AG04449 (cell line): ENCODE data around the gene IKZF2.
A peak's percentile ranks its signal among the peaks of the same experiment; 100 is the strongest.

Source experiments
- CTCF ChIA-PET: fragments of 350-600 bp; formaldehyde crosslinking; extraction: SDS; loops from one replicate; lab custom pipeline; 2021; ENCODE audit warnings: antibody characterized with exemption; lab: Yijun Ruan, JAX
- POLR2A ChIA-PET: fragments of 400-600, 350-600 bp; formaldehyde crosslinking; extraction: SDS; loops from one replicate; lab custom pipeline; 2020; ENCODE audit warnings: antibody characterized with exemption, inconsistent platforms; lab: Yijun Ruan, JAX
- DNase-seq: peaks from one replicate; pipeline ENCODE4 v3.0.0-alpha.2; 2010; ENCODE audit warnings: low read depth, low spot score
- H3K4me3 ChIP-seq: 2 replicates; pipeline ENCODE4 v1.5.1; 2011; ENCODE audit warnings: low read depth, mild to moderate bottlenecking, control low read depth, low read length
- CTCF ChIP-seq: IDR thresholded peaks from one replicate; pipeline ENCODE4 v1.5.1; 2011; ENCODE audit warnings: mild to moderate bottlenecking, moderate library complexity, low read length, control low read depth, inconsistent platforms; ENCODE audit not compliant: insufficient read depth; ENCODE audit errors: missing control alignments

IKZF2 gene

GRCh38 chr2:213161759-213162515 is 10.5 kb upstream of the IKZF2 start:
- CTCF ChIA-PET, result interaction anchor here (0.8 to 17.6 kb wide), 7 partner anchors 9 to 385 kb away, joined by 3 to 229 read pairs (median 4); partner anchors contain the start of gene IKZF2
- TF ChIP-seq CTCF, result no peak
- DNase-seq, result no peak
- POLR2A ChIA-PET, result no interaction called here
- no peak overlapping the region for H3K4me3 ChIP-seq

- no peak overlapping the region for H3K4me3 ChIP-seq
- ChIA-PET CTCF (interaction anchor here (0.8 to 17.6 kb wide), 3 partner anchors 10 to 383 kb away, joined by 3 to 229 read pairs (median 5); no protein-coding TSS in a partner anchor), POLR2A (no interaction called here)
- no peak for TF ChIP-seq CTCF
- DNase-seq, result no peak
These were observed 8.4 kb upstream of the IKZF2 start for GRCh38 chr2:213159768-213160167.

GRCh38 chr2:213157242-213157641 is 5.8 kb upstream of the IKZF2 start:
- DNase-seq, result no peak
- no peak for TF ChIP-seq CTCF
- ChIA-PET CTCF (interaction anchor here (0.7 to 17.6 kb wide), 3 partner anchors 91 to 471 kb away, joined by 4 to 229 read pairs (median 5); no protein-coding TSS in a partner anchor), POLR2A (no interaction called here)
- H3K4me3 ChIP-seq, result no peak overlapping the region

- no peak for DNase-seq
- ChIA-PET CTCF (interaction anchor here (0.7 to 17.6 kb wide), 4 partner anchors 92 to 473 kb away, joined by 3 to 229 read pairs (median 4); no protein-coding TSS in a partner anchor), POLR2A (no interaction called here)
- no peak overlapping the region for H3K4me3 ChIP-seq
- TF ChIP-seq CTCF, result no peak
These were observed 5.3 kb upstream of the IKZF2 start for GRCh38 chr2:213156717-213157116.

- no peak for DNase-seq
- peak overlapping the region; percentile 79 for H3K4me3 ChIP-seq
- POLR2A ChIA-PET, result no interaction called here
- no peak for TF ChIP-seq CTCF
- CTCF ChIA-PET, result interaction anchor here (0.7 to 17.6 kb wide), 25 partner anchors 10 to 468 kb away, joined by 3 to 229 read pairs (median 4); no protein-coding TSS in a partner anchor
These were observed 1.5 kb upstream of the IKZF2 start for GRCh38 chr2:213152888-213153287.
